Lower lobe of right lung (tissue), 2 donors: Measurements from ENCODE around the gene GOLGA1. TPM values are rescaled to one million over a fixed set of nuclear protein-coding genes. Genes with fewer than 3 reads are reported as not detected.
"Not testable (repeated sequence)": the region's sequence is repeated elsewhere in the genome, so short reads cannot be mapped to it uniquely, and the experiment has no call there.

Experiments
- ATAC-seq, 2 donors: fragments of 200-7000 bp; cut with Tn5 transposase; one replicate each; pipeline ENCODE4 v1.9.1; 2020 to 2022; ENCODE audit warnings: mild to moderate bottlenecking in 2 of 2, moderate library complexity in 2 of 2
- DNase-seq: peaks from one replicate; pipeline ENCODE4 v3.0.0-alpha.2; 2020
- H3K27ac ChIP-seq: fragments of 200-600 bp; one replicate; pipeline ENCODE4 v1.8.0; 2022
- H3K27me3 ChIP-seq: fragments of 200-600 bp; one replicate; pipeline ENCODE4 v1.8.0; 2022; ENCODE audit warnings: low read depth
- H3K36me3 ChIP-seq: fragments of 200-600 bp; one replicate; pipeline ENCODE4 v1.8.0; 2022; ENCODE audit warnings: mild to moderate bottlenecking
- H3K4me1 ChIP-seq: fragments of 200-600 bp; one replicate; pipeline ENCODE4 v1.8.0; 2022
- H3K4me3 ChIP-seq: fragments of 200-600 bp; one replicate; pipeline ENCODE4 v1.8.0; 2022; ENCODE audit warnings: mild to moderate bottlenecking
- H3K9me3 ChIP-seq: fragments of 200-600 bp; one replicate; pipeline ENCODE4 v1.8.0; 2022
- CTCF ChIP-seq: fragments of 200-600 bp; IDR thresholded peaks from one replicate; pipeline ENCODE4 v1.8.0; 2022; ENCODE audit warnings: antibody characterized with exemption, mild to moderate bottlenecking
- intact Hi-C: fragments of 100-400 bp; cut with DNase I; formaldehyde crosslinking; loops from one replicate; pipeline ENCODE4 v1.11.0; 2022
- total RNA-seq: library from RNA; stranded (reverse); fragmentation: NEBNext Ultra II Directional; extraction: Animal tissue kit (Norgen Biotek cat#: 25700); gene quantifications from one replicate; pipeline ENCODE4 v1.2.1, GENCODE V29; 2021
- donor health status: DM: no; HTN: yes; CAD: no; lungs with severe emphysema.

GOLGA1 gene
- total RNA-seq, 1 donor from 2014 or later = 24.6 TPM

DNA sequence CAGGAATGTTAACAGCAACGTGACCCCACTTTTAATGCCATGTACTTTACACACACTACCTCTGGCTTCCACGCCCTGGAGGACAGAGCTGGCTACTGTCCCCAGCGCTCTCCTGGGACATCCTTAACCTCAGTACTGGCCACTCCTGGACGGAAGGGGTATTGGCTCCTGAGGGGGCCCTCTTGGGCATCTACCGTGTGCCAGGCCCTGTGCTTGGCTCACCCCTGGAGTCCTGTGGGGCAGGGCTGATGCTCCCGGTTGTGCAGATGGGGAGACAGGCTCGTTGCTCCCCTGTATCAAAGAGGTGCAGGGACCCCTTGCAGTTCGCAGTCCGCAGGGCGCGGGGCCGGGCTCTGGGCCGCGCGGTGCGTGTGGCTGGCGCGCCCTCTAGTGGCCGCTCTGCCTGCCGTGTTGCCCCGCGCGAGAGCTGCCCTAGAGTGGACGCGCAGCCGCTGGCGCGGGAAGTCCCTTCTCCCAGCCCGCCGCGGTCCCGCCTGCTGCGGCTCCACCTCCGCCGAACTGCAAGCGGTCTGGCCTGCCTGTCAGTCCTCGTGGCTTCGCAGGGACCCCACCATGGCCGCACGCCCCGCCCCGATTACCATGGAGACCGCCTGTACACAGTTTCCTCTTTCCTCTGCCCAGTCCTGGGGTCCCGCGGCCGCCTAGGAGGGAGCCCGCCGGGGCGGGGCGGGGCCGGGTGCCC is 87.9 kb downstream of the GOLGA1 start, which contains the start of gene WDR38:
Gene WDR38, plus strand, starts transcription at position 632 of the 703 bp plus-strand sequence. CDS start 72 bp downstream, outside the sequence.
- DNase-seq (peak; percentile 85), ATAC-seq (peak; percentile 93 to 95)
- Histone ChIP-seq H3K4me3 (peak within 1 kb of the TSS; percentile 56), H3K27ac (peak within 1 kb of the TSS; percentile 34), H3K36me3 (peaks cover 19% of the 10 kb centered on the region), H3K9me3 (no peaks in the 10 kb centered on the region), H3K27me3 (no peaks in the 10 kb centered on the region), H3K4me1 (peaks cover 14% of the 10 kb centered on the region)
- intact Hi-C loops = loop anchor here (5.0 kb wide), 1 partner anchor 81 kb away; the partner anchor contains the start of gene NR6A1
- TF ChIP-seq CTCF = peak; percentile 98

GRCh38 chr9:124852121-124852828 is 88.6 kb downstream of the GOLGA1 start:
- Histone ChIP-seq H3K27me3 (no peaks in the 10 kb centered on the region), H3K4me3 (peak overlapping the region; percentile 56), H3K27ac (no peak overlapping the region), H3K9me3 (no peaks in the 10 kb centered on the region), H3K36me3 (peaks cover 12% of the 10 kb centered on the region), H3K4me1 (peaks cover 14% of the 10 kb centered on the region)
- peak; percentile 42 for DNase-seq
- intact Hi-C loops = loop anchor here (5.0 kb wide), 1 partner anchor 80 kb away; the partner anchor contains the start of gene NR6A1
- TF ChIP-seq CTCF = no peak
- no peak for ATAC-seq

DNA sequence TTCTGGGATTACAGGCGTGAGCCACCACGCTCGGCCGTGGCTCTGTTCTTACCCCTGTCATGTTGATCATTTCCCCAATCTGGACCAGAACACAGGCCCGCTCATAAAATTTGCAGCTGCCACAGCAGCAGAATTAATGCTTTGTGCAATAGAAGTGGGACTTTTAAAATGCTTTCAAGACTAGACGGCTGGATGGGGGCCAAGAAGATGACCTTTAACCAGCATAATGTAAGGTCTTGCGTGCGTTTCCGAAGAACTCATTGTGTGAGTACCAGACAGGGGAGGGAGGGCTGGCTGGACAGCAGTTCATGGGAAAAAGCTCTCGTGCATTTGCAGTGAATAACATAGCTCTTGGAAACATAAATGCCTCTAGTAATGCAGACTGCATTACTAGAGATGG is 91.1 kb downstream of the GOLGA1 start:
- no peak overlapping the region for H3K4me3 ChIP-seq
- peaks cover 14% of the 10 kb centered on the region for H3K4me1 ChIP-seq
- DNase-seq = peak; percentile 7
- no peaks in the 10 kb centered on the region for H3K36me3 ChIP-seq
- no peaks in the 10 kb centered on the region for H3K9me3 ChIP-seq
- no peak overlapping the region for H3K27ac ChIP-seq
- H3K27me3 ChIP-seq = no peaks in the 10 kb centered on the region
- intact Hi-C loops = loop anchor here (5.0 kb wide), 1 partner anchor 78 kb away; the partner anchor contains the start of gene NR6A1
- no peak for ATAC-seq
- no peak for TF ChIP-seq CTCF

- Histone ChIP-seq H3K4me1 (no peaks in the 10 kb centered on the region), H3K27ac (no peak overlapping the region), H3K9me3 (no peaks in the 10 kb centered on the region), H3K4me3 (no peak overlapping the region), H3K36me3 (no peaks in the 10 kb centered on the region), H3K27me3 (no peaks in the 10 kb centered on the region)
- intact Hi-C loops = no loop called here
- no peak for DNase-seq
- no peak for ATAC-seq
- TF ChIP-seq CTCF = no peak
Measured at GRCh38 chr9:124846969-124847368, 93.9 kb downstream of the GOLGA1 start.

DNA sequence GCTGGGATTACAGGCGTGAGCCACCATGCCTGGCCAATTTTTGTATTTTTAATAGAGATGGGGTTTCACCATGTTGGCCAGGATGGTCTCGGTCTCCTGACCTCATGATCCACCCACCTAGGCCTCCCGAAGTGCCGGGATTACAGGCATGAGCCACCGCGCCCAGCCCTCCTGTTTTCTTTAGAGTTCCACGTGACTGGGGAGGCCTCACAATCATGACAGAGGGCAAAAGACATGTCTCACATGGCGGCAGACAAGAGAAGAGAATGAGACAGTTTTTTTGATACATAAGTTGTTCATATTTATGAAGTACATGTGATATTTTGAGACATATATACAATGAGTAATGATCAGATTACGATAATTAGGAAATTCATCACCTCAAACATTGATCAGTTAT is 94.4 kb downstream of the GOLGA1 start:
- DNase-seq, H3K27me3 ChIP-seq, H3K4me1 ChIP-seq, H3K9me3 ChIP-seq, H3K36me3 ChIP-seq, H3K27ac ChIP-seq, ATAC-seq, H3K4me3 ChIP-seq, intact Hi-C loops: not testable (repeated sequence)

- Histone ChIP-seq H3K9me3 (no peaks in the 10 kb centered on the region), H3K4me3 (no peak overlapping the region), H3K27me3 (no peaks in the 10 kb centered on the region), H3K27ac (no peak overlapping the region), H3K4me1 (no peaks in the 10 kb centered on the region), H3K36me3 (no peaks in the 10 kb centered on the region)
- DNase-seq (no peak), ATAC-seq (no peak)
- intact Hi-C loops = no loop called here
- TF ChIP-seq CTCF = no peak
Measured at GRCh38 chr9:124844291-124844690, 96.6 kb downstream of the GOLGA1 start.
